Neuronal stem cell (in vitro differentiated cells): ENCODE results near the gene VAT1.

ENCODE experiments used
- DNase-seq: peaks from one replicate; pipeline ENCODE4 v3.0.0-alpha.2; 2013; ENCODE audit warnings: low spot score
- H2AFZ ChIP-seq: one replicate; pipeline ENCODE4 v1.6.1; 2013; ENCODE audit warnings: mild to moderate bottlenecking, low read length, inconsistent platforms
- H2AK5ac ChIP-seq: 2 replicates; pipeline ENCODE4 v1.6.1; 2013; ENCODE audit warnings: low read depth, mild to moderate bottlenecking, inconsistent platforms, low read length, moderate library complexity, mixed read lengths
- H2BK120ac ChIP-seq: 2 replicates; pipeline ENCODE4 v1.6.1; 2013; ENCODE audit warnings: low read depth, mild to moderate bottlenecking, inconsistent platforms, low read length, moderate library complexity, mixed read lengths
- H2BK12ac ChIP-seq: one replicate; pipeline ENCODE4 v1.6.1; 2013; ENCODE audit warnings: low read length, inconsistent platforms
- H2BK15ac ChIP-seq: 2 replicates; pipeline ENCODE4 v1.6.1; 2013; ENCODE audit warnings: mild to moderate bottlenecking, low read length, inconsistent platforms, mixed read lengths
- H2BK5ac ChIP-seq: one replicate; pipeline ENCODE4 v1.6.1; 2013; ENCODE audit warnings: inconsistent platforms, mild to moderate bottlenecking, low read length, moderate library complexity
- H3K14ac ChIP-seq: one replicate; pipeline ENCODE4 v1.6.1; 2013; ENCODE audit warnings: low read length, inconsistent platforms
- H3K18ac ChIP-seq: 2 replicates; pipeline ENCODE4 v1.6.1; 2013; ENCODE audit warnings: low read length, inconsistent platforms
- H3K23ac ChIP-seq: 2 replicates; pipeline ENCODE4 v1.6.1; 2013; ENCODE audit warnings: low read depth, mild to moderate bottlenecking, mixed read lengths, low read length, inconsistent platforms; ENCODE audit not compliant: poor library complexity
- H3K27ac ChIP-seq: replicated peaks from 3 replicates; pipeline ENCODE4 v1.5.1; 2013; ENCODE audit warnings: low read length, inconsistent platforms
- H3K27me3 ChIP-seq, 3 experiments: 2 replicates each; pipeline ENCODE4 v1.6.1; 2013; ENCODE audit warnings: low read length in 3 of 3, mild to moderate bottlenecking in 2 of 3, inconsistent platforms in 1 of 3, low read depth in 1 of 3, mixed read lengths in 1 of 3, moderate library complexity in 1 of 3; ENCODE audit not compliant: control insufficient read depth in 3 of 3, insufficient read depth in 3 of 3
- H3K36me3 ChIP-seq, 2 donors: replicated peaks in 1 of 2; 2 replicates each; pipeline ENCODE4 v1.6.1; 2013; ENCODE audit warnings: low read length in 2 of 2; ENCODE audit not compliant: control insufficient read depth in 2 of 2, insufficient read depth in 2 of 2
- H3K4ac ChIP-seq: 2 replicates; pipeline ENCODE4 v1.6.1; 2013; ENCODE audit warnings: inconsistent platforms, mild to moderate bottlenecking, low read length, moderate library complexity
- H3K4me1 ChIP-seq, 2 donors: 1 replicate in 1 of 2; 2 replicates in 1 of 2; pipeline ENCODE4 v1.6.1; 2013; ENCODE audit warnings: low read length in 2 of 2, low read depth in 1 of 2; ENCODE audit not compliant: control insufficient read depth in 2 of 2, insufficient read depth in 1 of 2
- H3K4me2 ChIP-seq: one replicate; pipeline ENCODE4 v1.6.1; 2013; ENCODE audit warnings: mild to moderate bottlenecking, low read length, inconsistent platforms; ENCODE audit not compliant: insufficient read depth, poor library complexity, severe bottlenecking
- H3K4me3 ChIP-seq, 2 donors: 2 replicates each; pipeline ENCODE4 v1.5.1; 2013; ENCODE audit warnings: low read length in 2 of 2, mild to moderate bottlenecking in 2 of 2, inconsistent platforms in 1 of 2, moderate library complexity in 1 of 2
- H3K79me1 ChIP-seq: one replicate; pipeline ENCODE4 v1.6.1; 2013; ENCODE audit warnings: low read depth, mild to moderate bottlenecking, inconsistent platforms, low read length, moderate library complexity
- H3K9ac ChIP-seq: one replicate; pipeline ENCODE4 v1.6.1; 2013; ENCODE audit warnings: mild to moderate bottlenecking, low read depth, low read length, inconsistent platforms; ENCODE audit not compliant: poor library complexity
- H3K9me3 ChIP-seq, 2 donors: replicated peaks in 1 of 2; 2 replicates each; pipeline versions ENCODE3 to v1.6.1; 2013; ENCODE audit warnings: low read length in 2 of 2, mild to moderate bottlenecking in 2 of 2, inconsistent platforms in 1 of 2, low read depth in 1 of 2, mixed read lengths in 1 of 2, moderate library complexity in 1 of 2; ENCODE audit not compliant: control insufficient read depth in 2 of 2, insufficient read depth in 1 of 2
- H4K8ac ChIP-seq: one replicate; pipeline ENCODE4 v1.6.1; 2013; ENCODE audit warnings: low read depth, mild to moderate bottlenecking, inconsistent platforms, low read length, moderate library complexity
- H4K91ac ChIP-seq: one replicate; pipeline ENCODE4 v1.6.1; 2013; ENCODE audit warnings: low read length, low read depth, mild to moderate bottlenecking, inconsistent platforms; ENCODE audit not compliant: poor library complexity
- WGBS, 2 donors: extraction: QIAGEN DNeasy Blood & Tissue Kit; methylation state at CpG; one replicate each; pipeline ENCODE4 v1.1.7; 2013; ENCODE audit warnings: missing lambda C conversion rate in 2 of 2, mixed read lengths in 1 of 2; ENCODE audit not compliant: insufficient read length in 2 of 2, insufficient replicate concordance in 1 of 2; ENCODE audit errors: extremely low coverage in 2 of 2; 5-methylcytosine and 5-hydroxymethylcytosine counted together

VAT1 gene

DNA sequence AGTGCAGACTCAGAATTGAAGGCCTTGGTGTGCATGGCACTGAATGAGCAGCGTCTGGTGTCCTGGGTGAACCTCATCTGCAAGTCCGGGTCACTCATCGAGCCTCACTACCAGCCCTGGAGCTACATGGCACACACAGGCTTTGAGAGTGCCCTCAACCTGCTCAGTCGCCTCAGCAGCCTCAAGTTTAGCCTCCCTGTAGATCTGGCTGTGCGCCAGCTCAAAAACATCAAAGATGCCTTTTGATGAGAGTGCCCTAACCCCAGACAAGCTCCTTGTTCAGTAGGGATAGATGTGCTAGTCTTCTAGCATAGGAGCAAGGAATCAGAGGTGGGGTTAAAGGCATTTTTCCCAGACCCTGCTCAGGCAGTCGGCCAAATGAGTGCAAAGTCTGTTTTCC, 30.7 kb downstream of the VAT1 start:
- Histone ChIP-seq H3K27ac (no peak overlapping the region), H3K27me3 (peaks cover 0 to 1% (median 0%) of the 10 kb centered on the region in 3 experiments), H2BK120ac (no peak overlapping the region), H3K4ac (no peak overlapping the region), H3K79me1 (peaks cover 2% of the 10 kb centered on the region), H4K8ac (no peak overlapping the region), H3K36me3 (peaks cover 32 to 70% of the 10 kb centered on the region in 2 donors), H2AK5ac (no peak overlapping the region), H3K18ac (no peak overlapping the region), H3K9me3 (no peaks in the 10 kb centered on the region), H3K4me1 (no peaks in the 10 kb centered on the region), H3K4me2 (no peak overlapping the region), H4K91ac (no peak overlapping the region), H3K9ac (no peak overlapping the region), H3K4me3 (no peak overlapping the region), H2AFZ (no peak overlapping the region), H2BK12ac (no peak overlapping the region), H2BK15ac (no peak overlapping the region), H2BK5ac (no peak overlapping the region), H3K23ac (no peak overlapping the region), H3K14ac (no peak overlapping the region)
- no CpG with 5 or more reads among the region's 6 CpGs for WGBS, 2 donors
- DNase-seq: no peak

DNA sequence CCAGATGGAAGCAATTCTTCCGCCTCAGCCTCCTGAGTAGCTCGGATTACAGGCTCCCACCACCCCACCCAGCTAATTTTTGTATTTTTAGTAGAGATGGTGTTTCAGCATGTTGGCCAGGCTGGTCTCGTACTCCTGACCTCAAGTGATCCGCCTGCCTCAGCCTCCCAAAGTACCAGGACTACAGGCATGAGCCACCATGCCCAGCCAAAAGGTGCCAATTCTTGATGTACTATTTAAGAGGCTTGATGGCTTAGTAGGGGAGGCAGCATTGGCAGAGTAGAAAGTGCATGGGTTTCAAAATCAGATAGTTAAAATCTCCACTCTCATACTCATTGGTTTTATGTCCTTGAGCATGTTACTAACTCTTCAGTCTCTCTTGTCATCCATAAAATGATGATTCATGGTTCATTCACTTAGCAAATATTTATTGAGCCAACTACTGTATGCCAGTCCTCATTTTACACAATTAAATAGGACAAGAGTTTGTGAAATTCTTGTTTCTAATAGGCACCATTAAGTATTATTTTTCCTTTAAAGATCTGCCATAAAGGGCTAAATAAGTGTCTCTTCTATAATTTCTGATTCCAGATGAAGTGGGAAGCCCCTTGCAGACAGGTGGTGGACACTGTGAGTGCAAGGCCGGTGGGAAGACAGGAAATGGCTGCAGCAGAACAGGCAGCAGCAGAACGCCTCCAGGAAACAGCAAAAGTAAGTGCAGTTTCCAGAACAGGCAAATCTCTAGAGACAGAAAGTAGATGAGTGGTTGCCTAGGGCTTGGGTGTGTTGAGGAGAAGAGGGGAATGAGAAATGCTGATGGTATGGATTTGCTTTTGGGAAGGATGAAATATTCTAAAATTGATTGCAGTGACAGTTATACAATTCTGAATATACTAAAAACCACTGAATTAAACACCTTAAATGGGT, 32.2 kb downstream of the VAT1 start:
- Histone ChIP-seq H3K9ac (no peak overlapping the region), H3K14ac (no peak overlapping the region), H3K36me3 (peaks cover 34 to 84% of the 10 kb centered on the region in 2 donors), H3K4me3 (no peak overlapping the region), H3K18ac (no peak overlapping the region), H4K8ac (no peak overlapping the region), H2BK15ac (no peak overlapping the region), H3K23ac (no peak overlapping the region), H2AK5ac (no peak overlapping the region), H2BK120ac (no peak overlapping the region), H3K9me3 (no peaks in the 10 kb centered on the region), H4K91ac (no peak overlapping the region), H3K79me1 (peaks cover 2% of the 10 kb centered on the region), H2AFZ (no peak overlapping the region), H2BK12ac (no peak overlapping the region), H3K4ac (no peak overlapping the region), H2BK5ac (no peak overlapping the region), H3K4me1 (no peaks in the 10 kb centered on the region), H3K27ac (no peak overlapping the region), H3K4me2 (no peak overlapping the region), H3K27me3 (peaks cover 0 to 1% (median 0%) of the 10 kb centered on the region in 3 experiments)
- DNase-seq: no peak
- no CpG with 5 or more reads among the region's 6 CpGs for WGBS, 2 donors

DNA sequence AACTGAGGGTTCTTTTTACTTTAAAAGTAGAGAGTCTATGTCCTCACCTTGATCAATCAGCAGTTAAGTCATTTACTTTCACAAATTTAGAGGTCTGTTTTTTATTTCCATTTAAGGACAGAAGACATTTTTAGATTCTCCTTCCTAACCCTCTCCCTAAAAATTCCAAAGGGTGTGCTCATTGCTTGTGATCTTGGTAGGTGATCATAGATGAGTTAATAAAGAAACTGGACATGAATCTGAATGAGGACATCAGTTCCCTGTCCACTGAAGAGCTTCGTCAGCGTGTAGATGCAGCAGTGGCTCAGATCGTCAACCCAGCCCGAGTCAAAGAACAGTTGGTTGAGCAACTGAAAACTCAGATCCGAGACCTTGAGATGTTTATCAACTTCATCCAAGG, 33.0 kb downstream of the VAT1 start:
- Histone ChIP-seq H3K18ac (no peak overlapping the region), H2BK12ac (no peak overlapping the region), H2AFZ (no peak overlapping the region), H2BK5ac (no peak overlapping the region), H3K4me3 (no peak overlapping the region), H2AK5ac (no peak overlapping the region), H3K4ac (no peak overlapping the region), H3K14ac (no peak overlapping the region), H3K23ac (no peak overlapping the region), H3K27ac (no peak overlapping the region), H4K91ac (no peak overlapping the region), H3K4me1 (no peaks in the 10 kb centered on the region), H3K4me2 (no peak overlapping the region), H3K9me3 (no peaks in the 10 kb centered on the region), H3K36me3 (peaks cover 31 to 83% of the 10 kb centered on the region in 2 donors), H3K79me1 (peaks cover 2% of the 10 kb centered on the region), H3K27me3 (no peaks in the 10 kb centered on the region), H3K9ac (no peak overlapping the region), H2BK15ac (no peak overlapping the region), H2BK120ac (no peak overlapping the region), H4K8ac (no peak overlapping the region)
- DNase-seq: no peak
- no CpG with 5 or more reads among the region's 5 CpGs for WGBS, 2 donors

DNA sequence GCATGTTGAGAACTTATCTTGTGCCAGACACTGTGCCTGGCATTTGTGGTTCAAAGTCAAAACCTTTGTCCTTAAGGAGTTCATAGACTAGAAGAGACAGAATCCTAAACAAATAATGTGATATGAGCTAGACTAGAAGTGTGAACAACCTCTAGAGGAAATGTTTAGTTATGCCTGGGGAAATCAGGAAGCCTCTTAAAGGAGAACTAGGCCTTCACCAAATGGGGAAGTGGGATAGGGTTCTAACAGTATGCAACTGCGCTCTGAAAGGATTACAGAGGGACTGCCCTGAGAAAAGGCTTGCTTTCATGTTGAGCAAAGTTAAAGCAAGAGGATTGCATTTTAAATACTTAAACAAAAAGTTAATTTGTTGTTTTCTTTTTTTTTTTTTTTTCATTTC, 37.0 kb downstream of the VAT1 start:
- no peak overlapping the region for H2AFZ ChIP-seq
- H2BK120ac ChIP-seq: no peak overlapping the region
- H3K27ac ChIP-seq: no peak overlapping the region
- H3K4me3 ChIP-seq: no peak overlapping the region
- no peak overlapping the region for H3K9ac ChIP-seq
- no peak overlapping the region for H3K4me2 ChIP-seq
- H3K9me3 ChIP-seq: no peaks in the 10 kb centered on the region
- no peak overlapping the region for H2BK15ac ChIP-seq
- peaks cover 2 to 7% of the 10 kb centered on the region in 2 donors for H3K4me1 ChIP-seq
- no peak overlapping the region for H3K4ac ChIP-seq
- no peak overlapping the region for H2AK5ac ChIP-seq
- H3K36me3 ChIP-seq: peaks cover 15 to 60% of the 10 kb centered on the region in 2 donors
- H3K79me1 ChIP-seq: peaks cover 10% of the 10 kb centered on the region
- H2BK12ac ChIP-seq: no peak overlapping the region
- no peak overlapping the region for H3K14ac ChIP-seq
- WGBS, 2 donors: no CpG with 5 or more reads among the region's 1 CpG
- DNase-seq: no peak
- no peak overlapping the region for H2BK5ac ChIP-seq
- H3K18ac ChIP-seq: no peak overlapping the region
- H3K23ac ChIP-seq: no peak overlapping the region
- H4K8ac ChIP-seq: no peak overlapping the region
- no peaks in the 10 kb centered on the region for H3K27me3 ChIP-seq
- no peak overlapping the region for H4K91ac ChIP-seq
